ENCODE data around the gene PTP4A1.
A peak's percentile ranks its signal among the peaks of the same experiment; 100 is the strongest.

Gene PTP4A1

GRCh38 chr6:63527658-63528514, 44.4 kb upstream of the PTP4A1 start:
- TF ChIP-seq REST (IDR thresholded peaks at IDR 0.05; ENCODE audit: insufficient read depth in 1 of 2, low read depth in 2 of 2, low read length in 2 of 2) = no peak
- TF ChIP-seq POLR2AphosphoS5 (IDR thresholded peaks at IDR 0.05; ENCODE audit: low read depth, low read length) = no peak
- TF ChIP-seq SIN3A (IDR thresholded peaks at IDR 0.05; ENCODE audit: borderline replicate concordance, insufficient read depth, low read length) = peak; percentile 26; the same call in 1 of the 2 replicates

GRCh38 chr6:63529498-63529897, 42.8 kb upstream of the PTP4A1 start:
- TF ChIP-seq SIN3A (IDR thresholded peaks at IDR 0.05; ENCODE audit: borderline replicate concordance, insufficient read depth, low read length) (no peak), POLR2AphosphoS5 (IDR thresholded peaks at IDR 0.05; ENCODE audit: low read depth, low read length) (no peak), REST (IDR thresholded peaks at IDR 0.05; ENCODE audit: insufficient read depth in 1 of 2, low read depth in 2 of 2, low read length in 2 of 2) (no peak), TAF1 (IDR thresholded peaks at IDR 0.05; ENCODE audit: borderline replicate concordance, insufficient read depth, low read length) (no peak), FOXP2 (optimal IDR thresholded peaks at IDR 0.05; ENCODE audit: borderline replicate concordance, extremely low read depth, extremely low read length, insufficient read depth) (no peak)

- TF ChIP-seq TAF1 (IDR thresholded peaks at IDR 0.05; ENCODE audit: borderline replicate concordance, insufficient read depth, low read length) (no peak), POLR2AphosphoS5 (IDR thresholded peaks at IDR 0.05; ENCODE audit: low read depth, low read length) (no peak), FOXP2 (optimal IDR thresholded peaks at IDR 0.05; ENCODE audit: borderline replicate concordance, extremely low read depth, extremely low read length, insufficient read depth) (no peak)
Measured at GRCh38 chr6:63530182-63530581, 42.1 kb upstream of the PTP4A1 start.

- TF ChIP-seq POLR2AphosphoS5 (IDR thresholded peaks at IDR 0.05; ENCODE audit: low read depth, low read length) = no peak
- TF ChIP-seq SIN3A (IDR thresholded peaks at IDR 0.05; ENCODE audit: borderline replicate concordance, insufficient read depth, low read length) = no peak
- no peak for TF ChIP-seq REST (IDR thresholded peaks at IDR 0.05; ENCODE audit: insufficient read depth in 1 of 2, low read depth in 2 of 2, low read length in 2 of 2)
- no peak for TF ChIP-seq FOXP2 (optimal IDR thresholded peaks at IDR 0.05; ENCODE audit: borderline replicate concordance, extremely low read depth, extremely low read length, insufficient read depth)
Measured at GRCh38 chr6:63530991-63531390, 41.3 kb upstream of the PTP4A1 start.

GRCh38 chr6:63533026-63533425, 39.3 kb upstream of the PTP4A1 start:
- TF ChIP-seq REST (IDR thresholded peaks at IDR 0.05; ENCODE audit: insufficient read depth in 1 of 2, low read depth in 2 of 2, low read length in 2 of 2) = no peak
